ENCODE results near the gene NODAL. TPM values are rescaled to one million over a fixed set of nuclear protein-coding genes. Genes with fewer than 3 reads are reported as not detected.

NODAL gene
- total and polyA plus RNA-seq, 2 donors = 0.21 to 0.28 TPM

DNA sequence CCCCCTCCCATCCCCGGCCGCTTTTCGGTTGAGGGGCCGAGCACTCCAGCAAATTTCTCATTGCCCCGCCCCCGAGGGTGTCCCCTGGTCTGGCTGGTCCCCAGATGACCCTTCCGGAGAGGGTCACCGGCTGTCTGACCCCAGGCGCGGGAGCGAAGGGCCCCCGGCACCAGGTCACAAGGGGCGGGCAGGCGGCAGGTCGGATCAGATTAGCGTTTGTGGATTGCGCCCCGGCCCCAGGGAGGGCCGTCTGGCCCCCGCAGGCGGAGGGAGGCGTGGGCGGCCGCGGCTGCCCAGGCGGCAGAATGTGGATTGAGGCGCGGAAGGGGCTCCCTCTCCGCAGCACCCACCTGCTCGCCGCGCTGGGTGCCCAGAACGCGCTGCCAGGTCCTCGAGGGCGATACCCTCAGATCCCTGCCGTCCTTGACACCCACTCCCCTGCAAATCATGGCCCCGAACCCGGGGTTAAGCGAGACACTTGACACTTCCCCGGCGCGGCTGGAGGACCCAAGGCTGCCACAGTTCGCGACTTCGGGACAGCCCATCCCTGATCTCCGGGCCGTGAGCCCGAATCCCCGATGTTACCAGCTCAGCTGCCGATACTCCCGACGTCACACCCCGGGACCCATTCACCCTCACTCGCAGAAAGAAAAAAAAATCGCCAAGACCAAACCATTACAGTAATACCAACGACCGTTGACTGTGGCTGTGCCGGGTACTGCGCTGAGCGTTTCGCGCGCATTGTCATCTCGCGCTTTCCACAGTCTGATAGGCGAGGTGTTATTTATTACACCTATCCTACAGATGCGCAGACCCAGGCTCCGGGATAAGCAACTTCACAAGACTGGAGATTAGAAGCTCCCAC lies 953 bp downstream of the NODAL start:
- Histone ChIP-seq H3K4me3 (ENCODE audit: low read length in 2 of 2) (no peak overlapping the region), H3K4me1 (ENCODE audit: control insufficient read depth in 2 of 2, insufficient read depth in 2 of 2, low read length in 2 of 2) (peaks cover 4 to 7% of the 10 kb centered on the region in 2 donors), H3K9me3 (ENCODE audit: control insufficient read depth in 2 of 2, insufficient read depth in 1 of 2, low read length in 1 of 2) (peaks cover 0 to 10% of the 10 kb centered on the region in 2 donors), H3K36me3 (ENCODE audit: control insufficient read depth in 2 of 2, insufficient read depth in 2 of 2, low read length in 1 of 2) (peaks cover 0 to 4% of the 10 kb centered on the region in 2 donors), H3K27me3 (ENCODE audit: control insufficient read depth in 2 of 2, insufficient read depth in 1 of 2, low read length in 1 of 2) (peaks cover 35 to 79% of the 10 kb centered on the region in 2 donors), H3K27ac (ENCODE audit: low read depth in 1 of 2, low read length in 1 of 2) (no peak overlapping the region)
- DNase-seq (ENCODE audit: low read depth in 6 of 9, low spot score in 9 of 9) = no peak
- WGBS = 6% methylated on average over 69 of the region's 69 CpGs

DNA sequence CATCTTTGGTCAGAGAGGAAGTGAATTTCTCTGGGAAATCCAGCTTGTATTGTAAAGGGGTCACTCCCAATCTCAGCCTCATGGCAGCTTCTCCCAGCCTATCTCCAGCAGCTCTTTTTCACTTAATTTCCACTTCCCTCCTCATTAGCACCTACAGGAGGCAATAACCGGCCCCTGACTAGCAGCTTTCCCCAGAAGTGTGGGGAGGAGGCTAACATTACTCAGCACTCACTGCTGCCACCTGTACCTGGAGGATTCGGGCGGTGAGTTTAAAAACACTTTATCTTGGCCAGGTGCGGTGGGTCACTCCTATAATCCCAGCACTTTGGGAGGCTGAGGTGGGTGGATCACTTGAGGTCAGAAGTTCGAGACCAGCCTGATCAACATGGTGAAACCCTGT lies 3.8 kb downstream of the NODAL start:
- no peak overlapping the region for H3K27ac ChIP-seq (ENCODE audit: low read depth in 1 of 2, low read length in 1 of 2)
- H3K27me3 ChIP-seq (ENCODE audit: control insufficient read depth in 2 of 2, insufficient read depth in 1 of 2, low read length in 1 of 2) = peaks cover 35 to 54% of the 10 kb centered on the region in 2 donors
- DNase-seq (ENCODE audit: low read depth in 6 of 9, low spot score in 9 of 9) = no peak
- 67% methylated on average over 5 of the region's 5 CpGs for WGBS
- peaks cover 4 to 7% of the 10 kb centered on the region in 2 donors for H3K4me1 ChIP-seq (ENCODE audit: control insufficient read depth in 2 of 2, insufficient read depth in 2 of 2, low read length in 2 of 2)
- H3K36me3 ChIP-seq (ENCODE audit: control insufficient read depth in 2 of 2, insufficient read depth in 2 of 2, low read length in 1 of 2) = peaks cover 0 to 7% of the 10 kb centered on the region in 2 donors
- H3K4me3 ChIP-seq (ENCODE audit: low read length in 2 of 2) = no peak overlapping the region
- H3K9me3 ChIP-seq (ENCODE audit: control insufficient read depth in 2 of 2, insufficient read depth in 1 of 2, low read length in 1 of 2) = peaks cover 0 to 6% of the 10 kb centered on the region in 2 donors

DNA sequence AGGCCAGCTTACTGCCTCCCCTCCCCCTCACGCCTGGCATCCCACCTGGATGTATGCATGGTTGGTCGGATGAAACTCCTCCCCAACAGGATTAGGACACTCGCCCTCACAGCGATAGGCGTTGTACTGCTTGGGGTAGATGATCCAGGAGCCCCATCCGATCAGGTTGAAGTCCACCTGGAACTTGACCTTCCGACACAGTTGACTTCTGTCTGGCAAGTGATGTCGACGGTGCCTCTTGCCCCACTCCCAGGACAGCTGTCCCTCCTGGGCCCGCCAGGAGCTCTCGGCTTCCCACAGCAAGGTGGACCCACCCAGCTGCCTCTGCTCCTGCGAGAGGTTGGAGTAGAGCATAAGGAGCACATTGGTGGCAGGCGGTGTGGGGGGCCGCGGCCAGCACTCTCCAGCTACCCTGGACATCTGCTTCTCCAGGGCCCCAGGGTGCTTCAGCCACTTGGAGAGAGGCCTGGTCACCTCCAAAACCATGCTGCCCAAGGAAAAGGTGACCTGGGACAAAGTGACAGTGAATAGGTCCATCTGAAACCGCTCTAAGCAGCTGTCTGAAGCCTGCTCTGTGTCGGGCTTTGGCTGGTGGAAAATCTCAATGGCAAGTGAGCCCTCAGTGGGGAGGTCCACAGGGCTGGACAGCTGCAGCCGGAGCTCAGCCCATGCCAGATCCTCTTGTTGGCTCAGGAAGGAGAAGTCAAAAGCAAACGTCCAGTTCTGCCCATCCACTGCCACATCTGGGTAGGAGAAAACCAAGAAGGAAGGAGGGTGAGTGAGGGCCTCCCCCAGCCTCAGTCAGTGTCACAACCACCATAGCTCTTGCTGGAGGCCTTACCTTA lies 6.0 kb downstream of the NODAL start:
- peaks cover 14 to 31% of the 10 kb centered on the region in 2 donors for H3K27me3 ChIP-seq (ENCODE audit: control insufficient read depth in 2 of 2, insufficient read depth in 1 of 2, low read length in 1 of 2)
- WGBS = 98% methylated on average over 19 of the region's 19 CpGs
- DNase-seq (ENCODE audit: low read depth in 6 of 9, low spot score in 9 of 9) = no peak
- no peak overlapping the region for H3K27ac ChIP-seq (ENCODE audit: low read depth in 1 of 2, low read length in 1 of 2)
- H3K4me1 ChIP-seq (ENCODE audit: control insufficient read depth in 2 of 2, insufficient read depth in 2 of 2, low read length in 2 of 2) = peaks cover 0 to under 1% of the 10 kb centered on the region in 2 donors
- H3K36me3 ChIP-seq (ENCODE audit: control insufficient read depth in 2 of 2, insufficient read depth in 2 of 2, low read length in 1 of 2) = peaks cover under 1 to 13% of the 10 kb centered on the region in 2 donors
- H3K9me3 ChIP-seq (ENCODE audit: control insufficient read depth in 2 of 2, insufficient read depth in 1 of 2, low read length in 1 of 2) = no peaks in the 10 kb centered on the region
- no peak overlapping the region for H3K4me3 ChIP-seq (ENCODE audit: low read length in 2 of 2)

DNA sequence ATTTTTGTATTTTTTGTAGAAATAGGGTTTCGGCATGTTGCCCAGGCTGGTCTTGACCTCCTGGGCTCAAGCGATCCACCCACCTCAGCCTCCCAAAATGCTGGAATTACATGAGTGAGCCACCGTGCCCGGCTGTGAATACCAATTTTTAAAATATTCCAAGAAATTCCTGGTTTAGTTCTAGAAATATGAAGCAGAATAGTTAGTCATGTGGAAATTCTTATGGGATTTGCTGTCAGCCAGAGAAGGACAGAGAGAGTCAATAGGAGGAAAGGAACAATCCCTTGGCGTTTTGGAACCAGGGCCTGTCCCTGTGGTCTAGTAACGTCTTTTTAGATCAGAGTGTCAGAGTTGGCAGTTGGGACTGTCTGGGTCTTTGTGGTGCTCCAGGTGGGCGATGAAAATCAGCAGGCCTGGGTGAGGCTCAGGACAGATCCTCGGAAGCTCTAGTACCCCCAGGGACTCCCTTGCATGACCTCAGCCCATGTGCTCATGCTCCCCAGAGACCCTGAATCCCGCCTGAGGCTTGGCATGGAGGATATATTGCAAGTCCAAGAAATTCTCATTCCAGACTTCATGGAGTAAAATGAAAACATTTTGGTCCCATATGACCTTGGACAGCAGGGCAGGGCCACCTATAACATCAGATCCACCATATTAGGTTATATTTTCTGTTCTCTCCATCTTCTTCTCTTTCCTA lies 7.8 kb downstream of the NODAL start:
- Histone ChIP-seq H3K27ac (ENCODE audit: low read depth in 1 of 2, low read length in 1 of 2) (no peak overlapping the region), H3K4me1 (ENCODE audit: control insufficient read depth in 2 of 2, insufficient read depth in 2 of 2, low read length in 2 of 2) (no peaks in the 10 kb centered on the region), H3K4me3 (ENCODE audit: low read length in 2 of 2) (no peak overlapping the region), H3K27me3 (ENCODE audit: control insufficient read depth in 2 of 2, insufficient read depth in 1 of 2, low read length in 1 of 2) (peaks cover 0 to 14% of the 10 kb centered on the region in 2 donors), H3K36me3 (ENCODE audit: control insufficient read depth in 2 of 2, insufficient read depth in 2 of 2, low read length in 1 of 2) (peaks cover 8 to 20% of the 10 kb centered on the region in 2 donors), H3K9me3 (ENCODE audit: control insufficient read depth in 2 of 2, insufficient read depth in 1 of 2, low read length in 1 of 2) (no peaks in the 10 kb centered on the region)
- WGBS = 96% methylated on average over 9 of the region's 9 CpGs
- no peak for DNase-seq (ENCODE audit: low read depth in 6 of 9, low spot score in 9 of 9)

DNA sequence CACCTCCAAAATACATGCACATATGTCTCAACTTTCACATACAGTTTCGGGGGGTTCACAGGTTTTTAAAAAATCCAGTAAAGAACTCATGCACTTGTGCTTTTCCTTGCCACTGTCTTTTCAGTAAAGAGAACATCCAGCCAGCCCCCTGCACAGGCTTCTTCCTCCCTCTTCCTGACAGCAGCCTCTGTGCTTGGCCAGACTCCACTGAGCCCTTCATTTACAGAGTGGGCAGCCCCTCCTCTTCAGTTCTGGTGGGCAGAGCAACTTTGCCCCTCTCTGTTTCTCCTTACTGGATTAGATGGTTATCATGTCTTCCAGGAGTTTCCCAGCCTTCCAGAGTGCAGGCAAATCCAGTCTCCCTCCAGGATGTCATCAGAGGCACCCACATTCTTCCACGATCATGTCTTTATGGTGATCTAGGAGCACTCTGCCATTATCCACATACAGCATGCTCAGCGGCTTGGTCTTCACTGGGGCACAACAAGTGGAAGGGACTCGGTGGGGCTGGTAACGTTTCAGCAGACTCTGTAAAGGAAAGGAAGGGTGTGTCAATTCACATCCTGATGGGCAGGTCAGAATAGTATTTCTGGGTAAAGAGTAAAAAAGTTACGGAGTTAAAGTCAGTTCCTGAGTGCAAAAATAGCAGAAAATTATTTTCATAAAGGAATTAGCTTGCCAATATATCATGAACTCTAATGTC lies 8.8 kb downstream of the NODAL start:
- no peak overlapping the region for H3K27ac ChIP-seq (ENCODE audit: low read depth in 1 of 2, low read length in 1 of 2)

DNA sequence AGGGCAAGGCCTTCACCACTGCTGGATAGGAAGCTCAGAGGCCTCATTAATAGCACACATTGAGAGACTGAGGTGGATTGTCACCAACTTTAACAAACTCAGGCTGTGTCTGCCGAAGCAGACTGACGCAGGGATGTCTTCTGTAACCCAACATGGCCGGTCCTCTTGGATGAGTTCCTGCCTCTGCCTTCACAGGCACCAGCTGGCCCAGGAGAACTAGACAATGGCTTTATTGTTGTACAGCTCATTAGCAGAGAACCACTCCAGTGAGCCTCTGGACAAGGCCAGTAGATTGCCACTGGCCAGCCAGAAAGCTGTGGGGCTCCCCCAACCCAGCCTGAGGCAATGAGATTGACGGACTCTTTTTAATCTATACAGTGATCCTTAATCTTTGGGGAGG lies 9.4 kb downstream of the NODAL start:
- H3K4me1 ChIP-seq (ENCODE audit: control insufficient read depth in 2 of 2, insufficient read depth in 2 of 2, low read length in 2 of 2) = no peaks in the 10 kb centered on the region
- no peak for DNase-seq (ENCODE audit: low read depth in 6 of 9, low spot score in 9 of 9)
- peaks cover 24 to 26% of the 10 kb centered on the region in 2 donors for H3K36me3 ChIP-seq (ENCODE audit: control insufficient read depth in 2 of 2, insufficient read depth in 2 of 2, low read length in 1 of 2)
- no peaks in the 10 kb centered on the region for H3K9me3 ChIP-seq (ENCODE audit: control insufficient read depth in 2 of 2, insufficient read depth in 1 of 2, low read length in 1 of 2)
- no peak overlapping the region for H3K27ac ChIP-seq (ENCODE audit: low read depth in 1 of 2, low read length in 1 of 2)
- 74% methylated on average over 4 of the region's 4 CpGs for WGBS
- no peak overlapping the region for H3K4me3 ChIP-seq (ENCODE audit: low read length in 2 of 2)
- peaks cover 0 to 2% of the 10 kb centered on the region in 2 donors for H3K27me3 ChIP-seq (ENCODE audit: control insufficient read depth in 2 of 2, insufficient read depth in 1 of 2, low read length in 1 of 2)

More for the DNA sequence above, 8.8 kb downstream of the NODAL start:
- 71% methylated on average over 6 of the region's 6 CpGs for WGBS
- Histone ChIP-seq H3K36me3 (ENCODE audit: control insufficient read depth in 2 of 2, insufficient read depth in 2 of 2, low read length in 1 of 2) (peaks cover 18 to 26% of the 10 kb centered on the region in 2 donors), H3K9me3 (ENCODE audit: control insufficient read depth in 2 of 2, insufficient read depth in 1 of 2, low read length in 1 of 2) (no peaks in the 10 kb centered on the region), H3K4me3 (ENCODE audit: low read length in 2 of 2) (no peak overlapping the region), H3K27me3 (ENCODE audit: control insufficient read depth in 2 of 2, insufficient read depth in 1 of 2, low read length in 1 of 2) (peaks cover 0 to 5% of the 10 kb centered on the region in 2 donors), H3K4me1 (ENCODE audit: control insufficient read depth in 2 of 2, insufficient read depth in 2 of 2, low read length in 2 of 2) (no peaks in the 10 kb centered on the region)
- DNase-seq (ENCODE audit: low read depth in 6 of 9, low spot score in 9 of 9) = no peak

DNA sequence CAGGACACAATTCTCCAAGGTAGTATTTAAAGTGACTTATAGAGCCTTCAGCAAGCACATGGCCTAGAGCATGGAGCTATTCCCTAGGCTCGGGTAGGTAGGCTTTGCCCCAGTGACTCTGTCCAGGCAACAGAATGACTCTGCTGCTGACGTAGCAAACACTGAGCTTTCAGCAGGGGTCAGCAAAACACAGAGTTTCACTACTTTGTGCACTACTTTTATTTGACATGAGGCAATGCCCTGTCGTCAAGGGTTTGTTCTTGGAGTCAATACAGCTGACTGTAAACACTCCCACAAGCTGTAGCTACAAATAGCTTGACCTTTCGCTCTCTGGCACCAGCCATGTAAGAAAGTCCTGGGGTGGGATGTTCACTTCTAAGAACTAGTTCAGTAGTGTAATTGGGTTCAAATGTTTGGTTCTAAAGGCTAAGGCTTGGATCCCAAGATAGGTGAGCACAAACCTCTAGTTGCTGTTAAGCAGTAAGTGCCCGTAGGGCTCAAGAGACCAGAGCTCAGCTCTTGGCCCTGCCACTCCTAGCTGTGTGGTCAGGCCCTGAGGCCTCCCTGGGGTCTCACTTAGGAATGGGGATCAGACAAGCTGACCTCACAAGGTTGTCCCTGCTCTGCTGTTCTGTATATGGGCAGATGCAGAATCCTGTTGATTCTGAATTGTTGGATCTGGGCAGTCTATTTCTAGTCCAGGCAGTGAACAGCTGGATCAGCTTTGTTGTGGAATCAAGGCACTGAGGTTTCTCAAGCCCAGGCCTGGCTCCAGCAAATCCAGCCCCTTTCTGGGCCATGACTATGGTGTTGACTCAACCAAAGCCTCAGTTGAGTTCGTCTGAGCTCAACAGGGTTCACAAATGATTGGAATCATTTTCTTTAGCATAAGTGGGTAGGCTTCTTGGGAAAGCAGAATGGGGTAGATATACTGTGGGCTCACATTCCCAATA lies 10.7 kb downstream of the NODAL start:
- WGBS = 87% methylated on average over 6 of the region's 6 CpGs
- Histone ChIP-seq H3K27me3 (ENCODE audit: control insufficient read depth in 2 of 2, insufficient read depth in 1 of 2, low read length in 1 of 2) (no peaks in the 10 kb centered on the region), H3K36me3 (ENCODE audit: control insufficient read depth in 2 of 2, insufficient read depth in 2 of 2, low read length in 1 of 2) (peaks cover 34 to 35% of the 10 kb centered on the region in 2 donors), H3K9me3 (ENCODE audit: control insufficient read depth in 2 of 2, insufficient read depth in 1 of 2, low read length in 1 of 2) (no peaks in the 10 kb centered on the region), H3K27ac (ENCODE audit: low read depth in 1 of 2, low read length in 1 of 2) (no peak overlapping the region), H3K4me3 (ENCODE audit: low read length in 2 of 2) (no peak overlapping the region), H3K4me1 (ENCODE audit: control insufficient read depth in 2 of 2, insufficient read depth in 2 of 2, low read length in 2 of 2) (no peaks in the 10 kb centered on the region)
- peak in 1 of 9 donors; percentile 10 for DNase-seq (ENCODE audit: low read depth in 6 of 9, low spot score in 9 of 9)
